Fibroblast of upper back skin (primary cell): ENCODE results near the gene FGF3.

Experiments used
- DNase-seq: peaks from one replicate; pipeline ENCODE4 v3.0.0-alpha.2; 2013

The FGF3 gene

GRCh38 chr11:69843529-69843921, 24.3 kb upstream of the FGF3 start:
- DNase-seq, result no peak

- DNase-seq, result no peak
These were observed 23.7 kb upstream of the FGF3 start for GRCh38 chr11:69842746-69843528.

- DNase-seq, result peak; percentile 3
These were observed 22.9 kb upstream of the FGF3 start for GRCh38 chr11:69841859-69842698.

- no peak for DNase-seq
These were observed 22.1 kb upstream of the FGF3 start for GRCh38 chr11:69841170-69841858.

- no peak for DNase-seq
These were observed 21.4 kb upstream of the FGF3 start for GRCh38 chr11:69840371-69841169.

- no peak for DNase-seq
These were observed 20.3 kb upstream of the FGF3 start for GRCh38 chr11:69839516-69839915.

GRCh38 chr11:69837791-69838190, 18.6 kb upstream of the FGF3 start:
- no peak for DNase-seq

GRCh38 chr11:69836401-69836800, 17.2 kb upstream of the FGF3 start:
- no peak for DNase-seq

GRCh38 chr11:69834811-69835800, 15.9 kb upstream of the FGF3 start:
- DNase-seq, result peak; percentile 2

GRCh38 chr11:69834251-69834650, 15.0 kb upstream of the FGF3 start:
- DNase-seq, result no peak

- DNase-seq, result no peak
These were observed 13.6 kb upstream of the FGF3 start for GRCh38 chr11:69832561-69833413.

GRCh38 chr11:69831985-69832384, 12.8 kb upstream of the FGF3 start:
- no peak for DNase-seq

GRCh38 chr11:69830086-69830485, 10.9 kb upstream of the FGF3 start:
- DNase-seq, result no peak

GRCh38 chr11:69828971-69829344, 9.7 kb upstream of the FGF3 start:
- no peak for DNase-seq

GRCh38 chr11:69828276-69828970, 9.2 kb upstream of the FGF3 start:
- DNase-seq, result no peak

GRCh38 chr11:69826773-69827172, 7.6 kb upstream of the FGF3 start:
- no peak for DNase-seq

GRCh38 chr11:69825941-69826340, 6.7 kb upstream of the FGF3 start:
- DNase-seq, result no peak

GRCh38 chr11:69825037-69825834, 6.0 kb upstream of the FGF3 start:
- DNase-seq, result no peak
